GM10847 (cell line): ENCODE measurements around the gene RAB8A.

Experiments
- POLR2A ChIP-seq: IDR thresholded peaks from 2 replicates; pipeline ENCODE4 v1.6.1; 2011; ENCODE audit not compliant: insufficient read length; ENCODE audit errors: extremely low read depth

RAB8A gene

DNA sequence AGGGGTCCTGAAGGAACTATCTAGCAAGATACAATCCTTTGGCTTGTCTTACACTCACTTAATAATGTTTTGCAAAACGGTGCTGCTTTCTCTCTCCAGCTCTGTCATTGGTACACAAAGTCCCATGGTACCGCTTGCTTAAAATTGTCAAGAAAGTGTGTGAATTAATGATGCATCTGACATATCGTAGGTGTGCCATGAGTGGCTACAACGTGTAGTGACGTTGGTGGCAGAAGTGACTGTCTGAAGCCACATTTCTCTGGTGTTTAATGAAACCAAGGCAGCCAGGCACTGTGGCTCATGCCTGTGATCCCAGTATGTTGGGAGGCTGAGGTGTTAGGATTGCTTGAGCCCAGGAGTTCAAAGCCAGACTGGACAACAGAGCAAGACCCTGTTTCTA is 34.4 kb downstream of the RAB8A start:
- no peak for TF ChIP-seq POLR2A

DNA sequence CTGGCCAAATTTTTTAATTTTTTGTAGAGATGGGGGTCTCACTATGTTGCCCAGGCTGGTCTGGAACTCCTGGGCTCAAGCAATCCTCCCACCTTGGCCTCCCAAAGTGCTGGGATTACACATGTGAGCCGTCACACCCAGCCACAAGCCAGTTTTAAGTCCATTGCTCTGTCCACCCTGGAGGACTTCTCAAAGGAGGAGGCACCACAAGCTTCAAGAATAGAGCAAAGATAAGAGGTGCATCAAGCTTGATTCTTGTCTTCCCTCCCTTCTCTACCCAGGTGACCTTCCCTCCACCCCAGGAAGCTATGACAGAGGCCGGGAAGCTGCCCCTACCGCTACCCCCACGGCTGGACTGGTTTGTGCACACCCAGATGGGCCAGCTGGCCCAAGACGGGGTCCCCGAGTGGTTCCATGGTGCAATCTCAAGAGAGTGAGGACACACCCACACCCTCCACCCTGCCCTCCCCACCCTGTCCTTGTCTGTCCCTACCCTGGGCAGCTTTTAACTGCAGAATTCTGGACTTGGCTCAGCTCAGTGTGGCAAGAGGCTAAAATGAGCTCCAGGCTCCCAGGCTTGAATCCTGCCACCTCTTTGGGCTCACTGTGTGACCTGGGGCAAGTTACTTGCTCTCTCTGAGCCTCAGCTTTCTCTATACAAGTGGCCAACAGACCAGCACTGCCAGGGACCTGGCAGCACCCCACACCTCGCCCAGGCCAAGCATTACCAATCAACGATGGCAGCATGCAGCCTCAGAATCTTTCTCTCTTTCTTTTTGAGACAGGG is 36.9 kb downstream of the RAB8A start:
- TF ChIP-seq POLR2A, result no peak

DNA sequence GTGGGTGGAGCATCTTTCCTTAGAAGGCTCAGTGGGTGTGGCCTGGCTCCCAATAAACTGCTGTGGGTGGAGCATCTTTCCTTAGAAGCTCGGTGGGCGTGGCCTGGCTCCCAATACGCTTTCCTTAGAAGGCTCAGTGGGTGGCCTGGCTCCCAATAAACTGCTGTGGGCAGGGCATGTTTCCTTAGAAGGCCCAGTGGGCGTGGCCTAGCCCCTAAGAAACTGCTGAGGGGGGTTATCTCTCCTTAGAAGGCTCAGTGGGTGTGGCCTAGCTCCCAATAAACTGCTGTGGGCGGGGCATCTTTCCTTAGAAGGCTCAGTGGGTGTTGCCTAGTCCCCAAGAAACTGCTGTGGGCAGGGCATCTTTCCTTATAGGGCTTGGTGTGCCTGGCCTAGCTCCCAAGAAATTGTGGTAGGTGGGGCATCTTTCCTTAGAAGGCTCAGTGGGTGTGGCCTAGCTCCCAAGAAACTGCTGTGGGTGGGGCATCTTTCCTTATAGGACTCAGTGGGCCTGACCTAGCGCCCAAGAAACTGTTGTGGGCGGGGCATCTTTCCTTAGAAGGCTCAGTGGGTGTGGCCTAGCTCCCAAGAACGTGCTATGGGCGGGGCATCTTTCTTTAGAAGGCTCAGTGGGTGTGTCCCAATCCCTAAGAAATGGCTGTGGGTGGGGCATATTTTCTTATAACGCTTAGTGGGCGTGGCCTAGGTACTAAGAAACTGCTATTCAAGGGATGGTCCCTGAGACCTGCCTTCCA is 42.1 kb downstream of the RAB8A start:
- TF ChIP-seq POLR2A, result no peak

DNA sequence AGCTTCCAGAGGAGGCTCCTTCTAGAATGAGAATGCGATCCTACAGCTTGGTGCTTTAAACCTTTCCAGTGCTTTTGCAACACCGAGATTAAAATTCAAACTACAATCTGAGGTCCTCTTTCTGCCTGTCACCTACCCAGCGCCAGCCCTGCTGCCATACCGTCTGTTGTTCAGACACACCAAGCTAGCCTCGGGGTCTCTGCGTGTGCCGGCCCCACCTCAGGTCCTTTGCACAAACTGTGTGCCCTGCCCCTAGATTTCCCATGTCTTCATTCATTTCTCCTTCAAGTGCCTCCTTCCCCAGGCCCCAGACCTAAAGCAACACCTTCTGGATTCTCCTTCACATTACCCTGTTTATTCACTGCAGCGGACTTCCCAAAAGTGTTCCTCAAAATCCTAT is 42.9 kb downstream of the RAB8A start:
- no peak for TF ChIP-seq POLR2A

DNA sequence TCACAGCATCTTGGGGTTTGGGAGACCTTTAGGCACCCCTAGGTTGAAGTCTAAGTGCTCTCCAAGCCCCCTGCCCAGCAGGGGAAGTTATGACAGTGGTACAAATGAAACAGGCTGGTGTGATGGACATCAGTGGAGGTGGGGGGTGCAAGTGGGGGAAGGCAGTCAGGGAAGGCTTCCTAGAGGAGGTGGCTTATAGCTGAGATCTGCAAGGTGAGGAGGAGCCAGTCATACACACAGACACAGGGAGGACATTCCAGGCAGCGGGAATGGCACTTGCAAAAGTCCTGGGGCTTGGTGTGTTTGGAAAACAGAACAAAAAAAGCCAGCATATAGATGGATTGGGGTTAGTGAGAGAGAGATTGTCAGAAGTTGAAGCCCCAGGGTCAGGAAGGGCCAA is 43.4 kb downstream of the RAB8A start:
- TF ChIP-seq POLR2A, result no peak

DNA sequence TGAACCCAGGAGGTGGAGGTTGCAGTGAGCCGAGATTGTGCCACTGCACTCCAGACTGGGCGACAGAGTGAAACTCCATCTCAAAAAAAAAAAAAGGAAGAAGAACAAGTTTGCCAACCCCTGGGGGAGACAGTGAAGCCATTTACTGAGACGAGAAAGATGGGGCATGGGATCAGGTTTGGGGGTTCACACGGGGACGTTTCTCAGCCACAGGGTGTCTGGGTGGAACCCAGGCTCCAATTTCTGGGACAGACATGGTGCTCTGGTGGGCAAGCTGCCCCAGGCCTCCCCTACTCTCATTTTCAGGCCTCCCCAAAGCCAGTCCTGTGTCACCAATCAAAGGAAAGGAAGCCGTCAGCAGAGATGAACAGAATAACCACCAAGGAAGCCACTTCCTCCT is 45.2 kb downstream of the RAB8A start:
- no peak for TF ChIP-seq POLR2A

DNA sequence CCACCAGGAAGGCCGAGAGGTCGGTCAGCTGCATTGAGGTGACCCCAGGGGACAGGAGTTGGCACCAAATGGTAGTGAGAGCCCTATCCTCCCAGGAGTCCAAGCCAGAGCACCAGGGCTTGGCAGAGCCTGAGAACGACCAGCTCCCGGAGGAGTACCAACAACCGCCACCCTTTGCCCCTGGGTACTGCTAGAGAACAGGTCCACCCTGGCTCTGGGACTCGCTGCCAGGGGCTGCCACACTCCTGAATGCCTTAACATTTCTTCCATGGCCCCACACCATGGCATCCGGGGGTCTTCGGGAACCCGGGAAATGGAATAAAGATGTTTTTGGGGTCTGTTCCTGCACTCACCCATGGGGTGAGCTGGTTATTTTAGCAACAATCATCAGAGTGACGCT is 45.9 kb downstream of the RAB8A start:
- no peak for TF ChIP-seq POLR2A

DNA sequence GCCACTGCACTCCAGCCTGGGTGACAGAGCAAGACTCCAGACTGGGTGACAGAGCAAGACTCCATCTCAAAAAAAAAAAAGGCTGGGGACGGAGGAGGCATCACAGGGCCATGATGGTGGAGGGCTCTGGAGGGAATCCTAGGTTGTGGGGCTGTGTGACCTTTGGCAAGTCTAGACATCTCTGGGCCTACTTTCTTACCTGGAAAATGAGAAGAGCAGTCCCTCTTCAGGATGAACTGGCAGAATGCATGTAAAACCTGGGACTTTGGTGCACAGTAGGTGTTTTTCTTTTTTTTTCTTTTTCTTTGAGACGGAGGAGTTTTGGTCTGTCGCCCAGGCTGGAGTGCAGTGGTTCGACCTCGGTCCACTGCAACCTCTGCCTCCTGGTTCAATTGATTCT is 48.0 kb downstream of the RAB8A start:
- TF ChIP-seq POLR2A, result no peak

DNA sequence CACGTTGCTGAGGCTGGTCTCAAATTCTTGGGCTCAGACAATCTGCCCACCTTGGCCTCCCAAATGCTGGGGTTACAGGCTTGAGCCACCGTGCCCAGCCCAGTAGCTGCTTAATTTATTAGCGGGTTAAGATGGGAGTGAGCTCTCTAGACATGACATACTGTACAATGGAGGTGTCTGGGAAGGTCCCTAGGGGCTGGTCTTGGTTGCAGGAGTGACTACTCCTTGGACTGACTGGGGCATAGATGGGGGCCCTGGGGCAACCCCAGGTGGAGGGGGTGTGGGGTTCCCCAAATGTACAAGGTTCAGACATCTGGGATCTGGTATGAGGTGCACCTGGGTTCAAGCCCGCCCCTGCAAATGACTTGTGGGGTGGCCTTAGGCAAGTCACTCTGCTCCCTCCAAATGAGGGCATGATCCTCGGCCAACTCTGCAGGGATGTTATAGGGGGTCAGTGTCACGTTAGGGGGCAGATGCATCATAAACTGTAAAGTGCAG is 48.8 kb downstream of the RAB8A start:
- TF ChIP-seq POLR2A, result no peak

DNA sequence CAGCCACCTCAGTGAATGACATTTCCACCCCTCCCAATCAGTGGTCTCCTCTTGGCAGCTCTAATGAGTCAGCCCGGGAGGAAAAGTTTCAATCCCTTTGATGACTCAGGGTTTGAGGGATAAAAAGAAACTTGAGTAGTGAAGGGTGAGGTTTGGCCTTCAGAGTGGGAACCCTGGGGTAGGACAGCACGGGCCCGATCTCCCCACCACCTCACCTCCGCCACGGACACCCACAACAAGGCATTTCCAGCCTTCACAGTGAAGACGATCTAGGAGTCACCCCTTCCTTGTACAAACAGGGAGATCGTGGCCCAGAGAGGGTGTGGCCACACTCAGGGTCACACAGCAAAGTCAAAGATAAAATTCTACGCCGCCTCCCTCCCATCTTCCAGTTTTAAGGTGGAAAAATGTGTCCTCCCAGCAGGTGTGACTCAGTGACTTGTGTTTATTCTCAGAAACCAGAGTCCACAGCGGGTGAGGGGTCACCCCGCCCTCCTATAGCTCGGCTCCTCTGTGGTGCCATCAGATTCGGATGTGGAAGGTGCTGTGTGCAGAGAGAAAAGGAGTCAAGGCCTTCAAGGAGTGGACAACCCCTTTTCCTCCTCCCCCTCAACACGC is 49.4 kb downstream of the RAB8A start:
- no peak for TF ChIP-seq POLR2A

DNA sequence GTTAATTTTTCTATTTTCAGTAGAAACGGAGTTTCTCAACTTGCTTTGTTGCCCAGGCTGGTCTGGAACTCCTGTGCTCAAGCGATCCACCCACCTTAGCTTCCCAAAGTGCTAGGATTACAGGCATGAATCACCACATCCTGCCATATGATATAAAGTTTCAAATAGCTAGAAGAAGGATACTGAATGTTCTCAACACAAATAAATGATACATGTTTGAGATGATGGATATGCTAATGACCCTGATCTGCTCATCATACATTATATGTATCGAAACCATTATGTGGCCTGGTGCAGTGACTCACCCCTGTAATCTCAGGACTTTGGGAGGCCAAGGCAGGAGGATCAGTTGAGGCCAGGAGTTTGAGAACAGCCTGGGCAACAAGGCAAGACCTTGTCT is 50.2 kb downstream of the RAB8A start:
- TF ChIP-seq POLR2A, result no peak

DNA sequence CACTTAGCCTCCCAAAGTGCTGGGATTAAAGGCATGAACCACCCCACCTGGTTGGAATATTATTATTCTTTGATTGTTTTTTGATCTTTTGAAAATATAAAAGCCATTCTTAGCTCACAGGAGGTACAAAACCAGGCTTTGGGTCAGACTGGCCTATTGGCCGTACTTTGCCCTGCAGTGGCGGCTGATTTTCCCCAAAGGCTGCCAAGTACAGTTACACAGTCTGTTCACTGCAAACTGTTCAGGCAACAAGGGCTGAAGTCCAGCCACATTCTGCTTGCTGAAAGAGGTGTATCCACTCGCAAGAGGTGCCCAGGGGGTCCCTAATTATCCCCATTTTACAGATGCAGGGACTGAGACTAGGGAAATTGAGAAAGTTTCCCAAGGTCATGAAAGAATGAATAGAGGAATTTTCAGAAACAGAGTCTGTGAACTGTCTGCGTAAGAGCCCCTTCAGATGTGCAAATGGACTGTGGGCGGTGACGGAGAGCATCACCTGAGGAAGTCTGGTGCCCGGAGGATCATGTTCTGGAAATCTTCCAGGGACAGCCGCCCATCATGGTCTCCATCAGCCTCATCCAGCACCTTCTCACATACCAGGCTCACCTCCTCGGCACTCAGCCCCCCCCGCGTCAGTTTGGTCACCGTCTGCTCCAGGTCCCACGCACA is 52.7 kb downstream of the RAB8A start:
- TF ChIP-seq POLR2A, result no peak

DNA sequence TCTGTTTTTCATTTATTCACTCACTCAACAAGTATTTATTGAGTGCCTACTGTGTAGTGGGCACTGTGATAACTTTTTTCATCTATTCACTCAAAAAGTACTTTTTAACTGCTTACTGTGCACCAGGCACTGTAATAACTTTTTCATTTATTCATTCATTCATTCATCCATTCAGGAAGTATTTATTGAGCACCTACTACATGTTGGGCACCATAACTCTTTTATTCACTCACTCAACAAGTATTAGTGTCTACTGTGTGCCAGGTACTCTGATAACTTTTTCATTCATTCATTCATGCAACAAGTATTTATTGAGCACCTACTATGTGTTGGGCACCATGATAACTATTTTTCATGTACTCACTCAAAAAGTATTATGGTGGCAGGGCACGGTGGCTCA is 54.7 kb downstream of the RAB8A start:
- TF ChIP-seq POLR2A, result no peak

DNA sequence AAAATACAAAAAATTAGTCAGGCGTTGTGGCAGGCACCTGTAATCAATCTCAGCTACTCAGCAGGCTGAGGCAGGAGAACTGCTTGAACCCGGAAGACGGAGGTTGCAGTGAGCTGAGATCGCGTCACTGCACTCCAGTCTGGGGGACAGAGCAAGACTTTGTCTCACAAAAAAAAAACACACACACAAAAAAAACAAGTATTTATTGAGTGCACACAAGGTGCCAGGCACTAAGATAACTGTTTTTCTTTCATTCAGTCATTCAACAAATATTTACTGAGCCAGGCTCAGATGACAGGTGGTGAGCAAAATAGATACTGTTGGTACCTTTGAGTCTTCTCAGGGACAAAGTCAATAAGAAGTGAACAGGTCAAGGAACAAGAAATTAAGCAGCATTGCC is 55.4 kb downstream of the RAB8A start:
- no peak for TF ChIP-seq POLR2A

DNA sequence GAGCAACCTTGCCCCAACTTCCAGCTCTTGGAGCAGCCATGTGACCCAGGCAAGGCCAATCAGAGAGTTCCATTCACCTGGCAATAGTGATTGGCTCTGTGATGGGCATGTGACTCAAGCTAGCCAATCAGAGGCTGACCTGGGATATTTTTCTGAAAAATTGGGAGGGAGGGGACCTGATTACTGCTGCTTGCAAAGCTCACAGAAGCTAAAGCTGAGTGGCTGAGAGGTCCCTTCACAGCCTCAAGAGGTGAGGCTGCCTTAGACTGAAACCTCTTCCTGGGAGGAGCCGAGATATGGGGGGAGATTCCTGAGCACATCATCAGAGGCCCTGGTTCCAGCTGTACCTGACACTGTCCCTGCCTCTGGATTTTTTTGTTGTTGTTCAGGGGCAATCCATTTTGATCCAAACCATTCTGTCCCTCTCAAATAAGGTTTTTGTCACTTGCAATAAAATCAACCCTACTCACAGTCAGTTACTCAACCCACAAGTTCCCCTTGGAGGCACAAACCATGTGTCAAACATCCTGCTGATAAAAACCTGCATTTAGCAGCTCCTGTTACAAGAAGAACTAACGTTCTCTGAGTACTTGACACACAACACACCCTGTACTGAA is 56.9 kb downstream of the RAB8A start:
- TF ChIP-seq POLR2A, result no peak
